HG03378 (cell line): Measurements from ENCODE around the gene MYADM.
"Not testable (repeated sequence)": the region's sequence is repeated elsewhere in the genome, so short reads cannot be mapped to it uniquely, and the experiment has no call there.

ENCODE experiments used
- ATAC-seq: cut with Tn5 transposase; IDR thresholded peaks from one replicate; pipeline ENCODE4 v1.9.1; 2021; ENCODE audit warnings: mild to moderate bottlenecking, moderate library complexity; ENCODE audit not compliant: unreplicated experiment

Gene MYADM

GRCh38 chr19:53868091-53868891 is 608 bp downstream of the MYADM start:
- ATAC-seq: no peak

GRCh38 chr19:53868892-53869804 is 1.5 kb downstream of the MYADM start:
- peak; percentile 33 for ATAC-seq

GRCh38 chr19:53869805-53870484 is 2.3 kb downstream of the MYADM start:
- not testable (repeated sequence) for ATAC-seq

- ATAC-seq: no peak
Measured at GRCh38 chr19:53870485-53870844, 2.8 kb downstream of the MYADM start.

GRCh38 chr19:53871454-53871853 is 3.8 kb downstream of the MYADM start:
- no peak for ATAC-seq

GRCh38 chr19:53872762-53873161 is 5.1 kb downstream of the MYADM start:
- no peak for ATAC-seq

- ATAC-seq: no peak
Measured at GRCh38 chr19:53873773-53874605, 6.3 kb downstream of the MYADM start.

- ATAC-seq: no peak
Measured at GRCh38 chr19:53874606-53874990, 6.9 kb downstream of the MYADM start.

- ATAC-seq: no peak
Measured at GRCh38 chr19:53875602-53876325, 8.1 kb downstream of the MYADM start.

GRCh38 chr19:53876651-53877224 is 9.1 kb downstream of the MYADM start:
- no peak for ATAC-seq

- ATAC-seq: no peak
Measured at GRCh38 chr19:53877361-53877766, 9.7 kb downstream of the MYADM start.

- no peak for ATAC-seq
Measured at GRCh38 chr19:53878776-53879139, 11.1 kb downstream of the MYADM start.

GRCh38 chr19:53879140-53880081 is 11.7 kb downstream of the MYADM start:
- ATAC-seq: no peak

GRCh38 chr19:53880711-53881481 is 13.2 kb downstream of the MYADM start:
- ATAC-seq: no peak

- no peak for ATAC-seq
Measured at GRCh38 chr19:53881482-53882390, 14.1 kb downstream of the MYADM start, which contains the start of gene PRKCG. TSS of gene PRKCG (plus strand) at chr19:53882197. CDS start at chr19:53882495, 298 bp downstream.

- ATAC-seq: no peak
Measured at GRCh38 chr19:53882391-53883050, 14.8 kb downstream of the MYADM start.
